ENCODE measurements around the gene GOSR1. TPM values are rescaled to one million over a fixed set of nuclear protein-coding genes. Genes with fewer than 3 reads are reported as not detected.

The GOSR1 gene
- total and polyA plus RNA-seq, 2 donors (not counting 1 experiment from before 2014, with no cell fraction given): 19.1 to 66.6 TPM

GRCh38 chr17:30519166-30519565, 42.0 kb downstream of the GOSR1 start:
- peaks cover 8 to 45% of the 10 kb centered on the region in 2 experiments for H3K36me3 ChIP-seq (replicated peaks in 1 of 2; ENCODE audit: control extremely low read depth in 1 of 2, control insufficient read depth in 1 of 2, extremely low read depth in 1 of 2, insufficient read depth in 2 of 2, low read length in 1 of 2)
- TF ChIP-seq CTCF (IDR thresholded peaks at IDR 0.05): no peak
- TF ChIP-seq EZH2 (IDR thresholded peaks at IDR 0.05; ENCODE audit: borderline replicate concordance, insufficient read depth, low read depth, low read length, poor library complexity, severe bottlenecking): no peak
- POLR2A ChIA-PET: no interaction called here

DNA sequence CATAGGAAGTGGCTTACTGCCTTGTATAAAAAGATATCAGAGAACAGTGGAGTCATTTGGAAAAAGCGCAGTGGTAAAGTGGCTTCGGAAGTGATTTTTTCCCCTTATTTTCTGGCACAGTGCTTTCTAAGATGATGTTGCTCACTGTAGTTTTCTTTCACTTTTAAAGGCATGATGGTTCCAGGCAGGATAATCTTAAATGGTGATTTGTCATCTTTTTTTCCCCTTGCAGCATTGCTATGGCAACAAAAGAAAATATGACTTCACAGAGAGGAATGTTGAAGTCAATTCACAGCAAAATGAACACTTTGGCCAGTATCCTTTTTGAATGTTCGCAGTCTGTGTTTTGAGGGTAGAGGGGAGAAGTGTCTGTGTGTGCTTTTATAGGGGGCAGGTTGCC, 42.5 kb downstream of the GOSR1 start:
- H3K27me3 ChIP-seq (replicated peaks in 1 of 4; ENCODE audit: control extremely low read depth in 1 of 4, control insufficient read depth in 3 of 4, insufficient read depth in 4 of 4, low read length in 3 of 4): no peaks in the 10 kb centered on the region
- intact Hi-C loops (cut with micrococcal nuclease): no loop called here
- H3K4me3 ChIP-seq (ENCODE audit: control extremely low read depth in 1 of 5, extremely low read depth in 1 of 5, insufficient read depth in 1 of 5, low read depth in 2 of 5, low read length in 4 of 5): no peak overlapping the region
- H3K9me3 ChIP-seq (ENCODE audit: control extremely low read depth in 1 of 3, control insufficient read depth in 2 of 3, insufficient read depth in 1 of 3, low read length in 2 of 3): peaks cover 0 to 6% (median 0%) of the 10 kb centered on the region in 3 donors
- no peak overlapping the region for H3K27ac Mint-ChIP-seq
- ATAC-seq (ENCODE audit: low read depth) (no peak), DNase-seq (no peak)
- POLR2A ChIA-PET: no interaction called here
- WGBS (ENCODE audit: insufficient coverage): 94% methylated on average over 2 of the region's 3 CpGs
- H3K27me3 Mint-ChIP-seq: no peaks in the 10 kb centered on the region
- H3K27ac ChIP-seq (ENCODE audit: low read length in 2 of 2): no peak overlapping the region
- no peaks in the 10 kb centered on the region for H3K9me3 Mint-ChIP-seq (ENCODE audit: insufficient read depth)
- H3K4me3 Mint-ChIP-seq: no peak overlapping the region
- no peaks in the 10 kb centered on the region for H3K4me1 ChIP-seq (ENCODE audit: control insufficient read depth in 2 of 2, insufficient read depth in 2 of 2, low read length in 2 of 2)
- H3K36me3 ChIP-seq (replicated peaks in 1 of 2; ENCODE audit: control extremely low read depth in 1 of 2, control insufficient read depth in 1 of 2, extremely low read depth in 1 of 2, insufficient read depth in 2 of 2, low read length in 1 of 2): peaks cover 8 to 43% of the 10 kb centered on the region in 2 experiments
- H3K4me2 ChIP-seq (replicated peaks; ENCODE audit: low read depth, low read length, poor library complexity, severe bottlenecking): no peak overlapping the region
- H3K9ac ChIP-seq (ENCODE audit: low read length): no peak overlapping the region
- no peaks in the 10 kb centered on the region for H3K79me2 ChIP-seq (ENCODE audit: control insufficient read depth, insufficient read depth, low read length)
- no peak for TF ChIP-seq CTCF (IDR thresholded peaks at IDR 0.05)
- no peak for TF ChIP-seq EZH2 (IDR thresholded peaks at IDR 0.05; ENCODE audit: borderline replicate concordance, insufficient read depth, low read depth, low read length, poor library complexity, severe bottlenecking)
- peaks cover 9% of the 10 kb centered on the region for H4K20me1 ChIP-seq (ENCODE audit: control insufficient read depth, insufficient read depth, low read length, poor library complexity, severe bottlenecking)
- no peak overlapping the region for H2AFZ ChIP-seq (ENCODE audit: insufficient read depth, low read depth, low read length, poor library complexity, severe bottlenecking)
- no peaks in the 10 kb centered on the region for H3K4me1 Mint-ChIP-seq
- CTCF ChIA-PET: interaction anchor here (1.2 kb wide), 1 partner anchor 415 kb away, joined by 5 read pairs; no protein-coding TSS in a partner anchor

More at GRCh38 chr17:30519166-30519565, 42.0 kb downstream of the GOSR1 start:
- Histone ChIP-seq H3K27ac (ENCODE audit: low read length in 2 of 2) (no peak overlapping the region), H3K79me2 (ENCODE audit: control insufficient read depth, insufficient read depth, low read length) (no peaks in the 10 kb centered on the region), H3K4me3 (ENCODE audit: control extremely low read depth in 1 of 5, extremely low read depth in 1 of 5, insufficient read depth in 1 of 5, low read depth in 2 of 5, low read length in 4 of 5) (no peak overlapping the region), H3K4me2 (replicated peaks; ENCODE audit: low read depth, low read length, poor library complexity, severe bottlenecking) (no peak overlapping the region), H4K20me1 (ENCODE audit: control insufficient read depth, insufficient read depth, low read length, poor library complexity, severe bottlenecking) (peaks cover 9% of the 10 kb centered on the region), H3K27me3 (replicated peaks in 1 of 4; ENCODE audit: control extremely low read depth in 1 of 4, control insufficient read depth in 3 of 4, insufficient read depth in 4 of 4, low read length in 3 of 4) (no peaks in the 10 kb centered on the region), H3K9ac (ENCODE audit: low read length) (no peak overlapping the region), H3K4me1 (ENCODE audit: control insufficient read depth in 2 of 2, insufficient read depth in 2 of 2, low read length in 2 of 2) (no peaks in the 10 kb centered on the region), H3K9me3 (ENCODE audit: control extremely low read depth in 1 of 3, control insufficient read depth in 2 of 3, insufficient read depth in 1 of 3, low read length in 2 of 3) (peaks cover 0 to 6% (median 0%) of the 10 kb centered on the region in 3 donors), H2AFZ (ENCODE audit: insufficient read depth, low read depth, low read length, poor library complexity, severe bottlenecking) (no peak overlapping the region)
- CTCF ChIA-PET: interaction anchor here (0.6 kb wide), 1 partner anchor 152 kb away, joined by 3 read pairs; no protein-coding TSS in a partner anchor
- Mint-ChIP-seq H3K4me3 (no peak overlapping the region), H3K27me3 (no peaks in the 10 kb centered on the region), H3K9me3 (ENCODE audit: insufficient read depth) (no peaks in the 10 kb centered on the region), H3K4me1 (no peaks in the 10 kb centered on the region), H3K27ac (no peak overlapping the region)
- DNase-seq: no peak
- 90% methylated on average over 4 of the region's 5 CpGs for WGBS (ENCODE audit: insufficient coverage)
- intact Hi-C loops (cut with micrococcal nuclease): no loop called here
- no peak for ATAC-seq (ENCODE audit: low read depth)
